Ascending aorta (tissue), 2 donors: Measurements from ENCODE around the gene SFI1. TPM values are rescaled to one million over a fixed set of nuclear protein-coding genes. Genes with fewer than 3 reads are reported as not detected.

Experiments
- DNase-seq, 2 donors: peaks; one replicate each; pipeline ENCODE4 v3.0.0-alpha.2; 2019; ENCODE audit warnings: low spot score in 2 of 2
- H3K27ac ChIP-seq, 2 donors: fragments of 200-600 bp; sonication (generic); one replicate each; pipeline ENCODE4 v1.5.1; 2016 to 2017; ENCODE audit warnings: mild to moderate bottlenecking in 1 of 2
- H3K27me3 ChIP-seq: fragments of 200-600 bp; sonication (generic); one replicate; pipeline ENCODE4 v1.5.1; 2017
- H3K36me3 ChIP-seq, 2 donors: fragments of 200-600 bp; sonication (generic); one replicate each; pipeline ENCODE4 v1.5.1; 2016
- H3K4me1 ChIP-seq, 2 donors: fragments of 200-600 bp; sonication (generic); one replicate each; pipeline ENCODE4 v1.5.1; 2016 to 2017; ENCODE audit warnings: mild to moderate bottlenecking in 1 of 2
- H3K4me3 ChIP-seq, 2 donors: fragments of 200-600 bp; sonication (generic); one replicate each; pipeline ENCODE4 v1.5.1; 2016 to 2017; ENCODE audit warnings: mild to moderate bottlenecking in 1 of 2
- H3K9me3 ChIP-seq, 2 donors: fragments of 200-600 bp; sonication (generic); one replicate each; pipeline ENCODE4 v1.5.1; 2016
- intact Hi-C: fragments of 100-400 bp; cut with DNase I; formaldehyde crosslinking; loops from one replicate; pipeline ENCODE4 v1.15.1; 2023
- total RNA-seq: library from RNA; depleted of rRNA; stranded (reverse); fragments of >200 nt; gene quantifications from one replicate; pipeline ENCODE4 v1.1.0, GENCODE V29; 2016
- TF ChIP-seq, protein P1 (sequence below), 3 experiments: fragments of 200-600 bp in 2 of 3; fragments of 450-650 bp in 1 of 3; sonication (generic) in 2 of 3; IDR thresholded peaks; one replicate each; pipeline ENCODE4 v1.5.1; 2016 to 2019; ENCODE audit warnings: antibody characterized with exemption in 3 of 3, mild to moderate bottlenecking in 1 of 3, moderate library complexity in 1 of 3

Gene SFI1
- total RNA-seq, 1 donor from 2014 or later, result 31.0 TPM

DNA sequence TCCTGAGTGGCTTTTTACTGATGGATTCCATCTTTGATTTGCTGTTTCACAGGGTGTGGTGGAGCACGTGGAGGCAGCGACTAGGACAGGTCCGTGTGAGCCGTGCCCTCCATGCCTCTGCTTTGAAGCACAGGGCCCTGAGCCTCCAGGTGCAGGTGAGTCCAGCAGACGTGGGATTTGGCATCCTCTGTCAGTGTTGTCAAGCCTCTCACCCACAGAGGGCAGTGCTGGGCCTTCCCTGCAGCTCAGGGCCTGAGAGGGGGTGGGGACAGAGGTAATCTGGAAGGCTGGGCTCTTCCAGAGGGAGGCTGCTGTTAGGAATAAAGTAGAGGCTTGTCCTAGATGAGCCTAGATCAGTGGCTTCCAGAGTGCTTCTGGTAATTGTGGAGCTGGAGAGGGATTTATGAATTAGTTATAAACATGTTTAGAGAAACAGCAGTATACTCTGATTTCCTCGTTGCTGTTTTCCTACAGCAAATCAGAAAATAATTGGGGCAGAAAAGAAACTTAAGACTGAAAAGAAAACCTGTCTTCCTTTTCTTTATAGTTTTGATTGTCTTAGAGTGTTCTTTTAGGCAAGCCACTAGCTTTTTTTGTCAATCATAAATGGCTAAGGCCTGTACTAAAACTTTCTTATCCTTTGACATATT lies 65.0 kb downstream of the SFI1 start:
- DNase-seq, result peak; percentile 24 to 74
- intact Hi-C loops, result loop anchor here (1.0 kb wide), 1 partner anchor 72 kb away; no protein-coding TSS in a partner anchor
- TF ChIP-seq, protein P1, sequence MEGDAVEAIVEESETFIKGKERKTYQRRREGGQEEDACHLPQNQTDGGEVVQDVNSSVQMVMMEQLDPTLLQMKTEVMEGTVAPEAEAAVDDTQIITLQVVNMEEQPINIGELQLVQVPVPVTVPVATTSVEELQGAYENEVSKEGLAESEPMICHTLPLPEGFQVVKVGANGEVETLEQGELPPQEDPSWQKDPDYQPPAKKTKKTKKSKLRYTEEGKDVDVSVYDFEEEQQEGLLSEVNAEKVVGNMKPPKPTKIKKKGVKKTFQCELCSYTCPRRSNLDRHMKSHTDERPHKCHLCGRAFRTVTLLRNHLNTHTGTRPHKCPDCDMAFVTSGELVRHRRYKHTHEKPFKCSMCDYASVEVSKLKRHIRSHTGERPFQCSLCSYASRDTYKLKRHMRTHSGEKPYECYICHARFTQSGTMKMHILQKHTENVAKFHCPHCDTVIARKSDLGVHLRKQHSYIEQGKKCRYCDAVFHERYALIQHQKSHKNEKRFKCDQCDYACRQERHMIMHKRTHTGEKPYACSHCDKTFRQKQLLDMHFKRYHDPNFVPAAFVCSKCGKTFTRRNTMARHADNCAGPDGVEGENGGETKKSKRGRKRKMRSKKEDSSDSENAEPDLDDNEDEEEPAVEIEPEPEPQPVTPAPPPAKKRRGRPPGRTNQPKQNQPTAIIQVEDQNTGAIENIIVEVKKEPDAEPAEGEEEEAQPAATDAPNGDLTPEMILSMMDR (IDR thresholded peaks at IDR 0.05), result peak; percentile 49 to 75 (median 58)
- no peaks in the 10 kb centered on the region for H3K9me3 ChIP-seq
- no peak overlapping the region for H3K4me3 ChIP-seq
- no peaks in the 10 kb centered on the region for H3K4me1 ChIP-seq
- H3K27me3 ChIP-seq, result no peaks in the 10 kb centered on the region
- H3K36me3 ChIP-seq, result peaks cover 0 to 10% of the 10 kb centered on the region in 2 donors
- H3K27ac ChIP-seq, result no peak overlapping the region

DNA sequence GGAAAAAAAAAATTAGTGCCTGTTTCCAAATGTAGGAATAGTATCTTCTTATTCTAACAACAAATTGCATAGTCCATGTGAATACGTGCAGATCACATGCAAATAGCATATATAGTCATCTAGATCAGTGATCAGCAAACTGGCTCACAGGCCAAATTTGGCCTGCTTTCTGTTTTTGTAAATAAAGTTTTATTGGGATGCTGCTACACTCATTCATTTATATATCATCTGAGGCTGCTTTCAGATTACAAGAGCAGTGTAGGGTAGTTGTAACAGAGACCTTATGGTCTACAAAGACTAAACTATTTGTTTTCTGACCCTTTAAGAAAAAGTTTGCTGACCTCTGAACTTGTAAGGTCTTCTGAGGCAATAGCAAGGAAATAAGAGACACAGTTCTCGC lies 65.6 kb downstream of the SFI1 start:
- DNase-seq, result no peak
- Histone ChIP-seq H3K36me3 (peaks cover 0 to 10% of the 10 kb centered on the region in 2 donors), H3K27me3 (no peaks in the 10 kb centered on the region), H3K9me3 (no peaks in the 10 kb centered on the region), H3K4me1 (no peaks in the 10 kb centered on the region), H3K4me3 (no peak overlapping the region), H3K27ac (no peak overlapping the region)
- TF ChIP-seq, protein P1 (IDR thresholded peaks at IDR 0.05), result no peak
- intact Hi-C loops, result loop anchor here (1.0 kb wide), 1 partner anchor 71 kb away; no protein-coding TSS in a partner anchor

DNA sequence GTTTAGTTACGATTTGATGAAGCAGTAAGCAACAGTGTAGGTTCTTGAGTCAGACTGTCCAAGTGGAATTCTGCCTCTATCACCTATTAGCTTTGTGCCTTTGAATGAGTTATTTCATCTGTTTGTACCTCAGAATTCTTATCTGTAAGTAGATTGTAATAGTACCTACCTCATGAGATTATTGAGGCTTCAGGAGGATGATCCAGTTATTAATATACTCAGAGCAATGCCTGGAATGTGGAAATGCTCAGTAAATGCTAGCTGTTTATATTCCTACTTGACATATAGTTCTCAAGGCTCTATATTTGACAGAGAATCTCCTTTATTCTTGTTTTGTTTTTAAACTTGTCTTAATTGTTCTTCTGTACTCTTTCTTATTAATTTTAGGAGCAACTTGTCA lies 70.1 kb downstream of the SFI1 start:
- H3K4me1 ChIP-seq, result no peaks in the 10 kb centered on the region
- no peak overlapping the region for H3K27ac ChIP-seq
- no peak for DNase-seq
- TF ChIP-seq, protein P1 (IDR thresholded peaks at IDR 0.05), result no peak
- intact Hi-C loops, result no loop called here
- H3K9me3 ChIP-seq, result no peaks in the 10 kb centered on the region
- H3K36me3 ChIP-seq, result peaks cover 0 to 7% of the 10 kb centered on the region in 2 donors
- H3K4me3 ChIP-seq, result no peak overlapping the region
- no peaks in the 10 kb centered on the region for H3K27me3 ChIP-seq

DNA sequence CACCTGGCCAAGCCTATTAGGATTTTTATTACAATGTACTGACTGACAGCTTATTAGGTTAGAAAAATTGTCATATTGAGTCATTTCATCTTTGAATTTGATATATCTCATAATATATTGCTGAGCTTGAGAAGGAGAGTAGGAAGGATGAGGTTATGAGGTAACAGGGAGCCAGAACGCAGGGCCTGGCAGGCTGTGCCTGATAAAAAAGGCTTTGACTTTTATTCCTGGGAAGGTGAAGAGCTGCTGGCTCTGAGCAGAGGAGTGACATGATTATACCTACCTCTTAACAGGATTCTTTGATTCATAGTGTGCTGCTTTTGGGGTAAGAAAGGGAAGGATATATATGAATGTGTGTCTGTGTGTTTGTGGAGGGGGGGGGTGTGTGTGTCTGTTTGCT lies 70.9 kb downstream of the SFI1 start:
- H3K4me3 ChIP-seq, result no peak overlapping the region
- intact Hi-C loops, result no loop called here

DNA sequence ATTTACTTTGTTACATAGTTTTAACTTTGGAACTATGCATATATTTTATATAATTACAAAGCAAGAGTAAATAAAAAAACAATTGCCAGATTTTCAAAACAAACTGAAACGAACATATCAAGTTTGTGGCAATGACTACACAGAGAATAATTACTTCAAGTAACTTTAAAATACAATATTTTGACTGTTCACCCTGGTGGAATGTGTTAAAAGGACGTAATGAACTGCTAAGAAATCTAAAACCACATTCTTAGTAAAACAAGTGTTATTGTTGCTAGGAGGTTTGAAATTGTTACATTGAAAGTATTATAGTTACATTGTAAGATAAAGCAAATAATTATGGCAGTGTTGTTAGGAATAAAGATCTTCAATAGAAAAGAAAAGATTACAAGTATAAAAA lies 71.4 kb downstream of the SFI1 start:
- TF ChIP-seq, protein P1 (IDR thresholded peaks at IDR 0.05), result no peak
- Histone ChIP-seq H3K27ac (no peak overlapping the region), H3K36me3 (peaks cover 0 to 13% of the 10 kb centered on the region in 2 donors), H3K9me3 (no peaks in the 10 kb centered on the region), H3K4me1 (no peaks in the 10 kb centered on the region), H3K27me3 (no peaks in the 10 kb centered on the region), H3K4me3 (no peak overlapping the region)
- intact Hi-C loops, result no loop called here
- no peak for DNase-seq

More for the DNA sequence above, 70.9 kb downstream of the SFI1 start:
- Histone ChIP-seq H3K4me1 (no peaks in the 10 kb centered on the region), H3K27me3 (no peaks in the 10 kb centered on the region), H3K9me3 (no peaks in the 10 kb centered on the region), H3K27ac (no peak overlapping the region), H3K36me3 (peaks cover 0 to 8% of the 10 kb centered on the region in 2 donors)
- no peak for DNase-seq
- TF ChIP-seq, protein P1 (IDR thresholded peaks at IDR 0.05), result no peak
